Neural progenitor cell (in vitro differentiated cells): ENCODE data around the gene MPPE1. TPM values are rescaled to one million over a fixed set of nuclear protein-coding genes. Genes with fewer than 3 reads are reported as not detected.

Experiments used
- DNase-seq: peaks from one replicate; pipeline ENCODE4 v3.0.0-alpha.2; 2016; ENCODE audit warnings: low spot score
- H2AFZ ChIP-seq: fragments of 200-600 bp; sonication (generic); replicated peaks from 2 replicates; pipeline ENCODE4 v1.6.1; 2016; ENCODE audit warnings: antibody characterized with exemption
- H3F3A ChIP-seq: fragments of 200-600 bp; sonication (generic); 2 replicates; pipeline ENCODE4 v1.6.1; 2016; ENCODE audit warnings: antibody characterized with exemption, low read depth
- H3K27ac ChIP-seq: fragments of 200-600 bp; sonication (generic); 2 replicates; pipeline ENCODE4 v1.5.1; 2016; ENCODE audit warnings: mild to moderate bottlenecking
- H3K27me3 ChIP-seq: fragments of 200-600 bp; sonication (generic); 2 replicates; pipeline ENCODE4 v1.6.1; 2016; ENCODE audit warnings: mild to moderate bottlenecking, moderate library complexity
- H3K36me3 ChIP-seq: fragments of 200-600 bp; sonication (generic); 2 replicates; pipeline ENCODE4 v1.5.1; 2016
- H3K4me1 ChIP-seq: fragments of 200-600 bp; sonication (generic); 2 replicates; pipeline ENCODE4 v1.6.1; 2016; ENCODE audit warnings: mixed run types
- H3K4me2 ChIP-seq: fragments of 200-600 bp; sonication (generic); 2 replicates; pipeline ENCODE4 v1.6.1; 2016
- H3K4me3 ChIP-seq: fragments of 200-600 bp; sonication (generic); 2 replicates; pipeline ENCODE4 v1.5.1; 2016
- H3K79me2 ChIP-seq: fragments of 200-600 bp; sonication (generic); 2 replicates; pipeline ENCODE4 v1.6.1; 2016; ENCODE audit warnings: low read depth
- H3K9ac ChIP-seq: fragments of 200-600 bp; sonication (generic); 2 replicates; pipeline ENCODE4 v1.6.1; 2016
- H3K9me3 ChIP-seq: fragments of 200-600 bp; sonication (generic); 2 replicates; pipeline ENCODE4 v1.5.1; 2016; ENCODE audit warnings: low read depth
- H4K20me1 ChIP-seq: fragments of 200-600 bp; sonication (generic); 2 replicates; pipeline ENCODE4 v1.6.1; 2016; ENCODE audit warnings: low read depth
- H3K27ac Mint-ChIP-seq: 3 replicates; pipeline ENCODE4 v1.8.0; 2021; ENCODE audit warnings: mixed read lengths
- H3K27me3 Mint-ChIP-seq: 2 replicates; pipeline ENCODE4 v1.8.0; 2022; ENCODE audit warnings: low read depth, mild to moderate bottlenecking, inconsistent platforms, moderate library complexity, mixed read lengths; ENCODE audit not compliant: insufficient read depth
- H3K36me3 Mint-ChIP-seq: 3 replicates; pipeline ENCODE4 v1.8.0; 2021; ENCODE audit warnings: mixed read lengths
- H3K4me1 Mint-ChIP-seq: 3 replicates; pipeline ENCODE4 v1.8.0; 2021; ENCODE audit warnings: mixed read lengths
- H3K4me3 Mint-ChIP-seq: 3 replicates; pipeline ENCODE4 v1.8.0; 2021; ENCODE audit warnings: mild to moderate bottlenecking, moderate library complexity, mixed read lengths
- H3K9me3 Mint-ChIP-seq: 3 replicates; pipeline ENCODE4 v1.8.0; 2020; ENCODE audit warnings: mixed read lengths
- CTCF ChIP-seq: fragments of 200-600 bp; sonication (generic); IDR thresholded peaks from 2 replicates; pipeline ENCODE4 v1.5.1; 2017; ENCODE audit warnings: antibody characterized with exemption, mild to moderate bottlenecking
- EZH2 ChIP-seq: fragments of 200-600 bp; sonication (generic); IDR thresholded peaks from 2 replicates; pipeline ENCODE4 v1.6.1; 2017; ENCODE audit warnings: antibody characterized with exemption, mild to moderate bottlenecking, moderate library complexity
- EZH2phosphoT487 ChIP-seq: fragments of 200-600 bp; sonication (generic); IDR thresholded peaks from 2 replicates; pipeline ENCODE4 v1.6.1; 2017; ENCODE audit warnings: antibody characterized with exemption
- total RNA-seq: library from RNA; depleted of rRNA; stranded (reverse); fragments of >200 nt; gene quantifications from 2 replicates; pipeline ENCODE4 v1.2.3, GENCODE V29; 2015; ENCODE audit warnings: low replicate concordance

The MPPE1 gene
- total RNA-seq, 1 donor from 2014 or later: 17.3 TPM

GRCh38 chr18:11943551-11943950 is 35.4 kb upstream of the MPPE1 start:
- no peak for DNase-seq
- H3K36me3 ChIP-seq: no peaks in the 10 kb centered on the region
- H3K36me3 Mint-ChIP-seq: no peaks in the 10 kb centered on the region
- H3K9me3 ChIP-seq: no peaks in the 10 kb centered on the region
- H3K4me2 ChIP-seq: no peak overlapping the region
- H3K79me2 ChIP-seq: no peaks in the 10 kb centered on the region
- peaks cover 6% of the 10 kb centered on the region for H3F3A ChIP-seq
- no peaks in the 10 kb centered on the region for H4K20me1 ChIP-seq
- H3K27ac ChIP-seq: no peak overlapping the region
- H3K4me3 Mint-ChIP-seq: no peak overlapping the region
- H3K4me3 ChIP-seq: no peak overlapping the region
- peaks cover 18% of the 10 kb centered on the region for H3K4me1 Mint-ChIP-seq
- no peak overlapping the region for H3K27ac Mint-ChIP-seq
- H3K27me3 Mint-ChIP-seq: peaks cover 2% of the 10 kb centered on the region
- peaks cover 7% of the 10 kb centered on the region for H3K4me1 ChIP-seq
- no peaks in the 10 kb centered on the region for H3K9me3 Mint-ChIP-seq
- H3K9ac ChIP-seq: no peak overlapping the region
- TF ChIP-seq EZH2 (no peak), CTCF (no peak), EZH2phosphoT487 (no peak)
- H2AFZ ChIP-seq: no peak overlapping the region
- H3K27me3 ChIP-seq: no peaks in the 10 kb centered on the region

- Histone ChIP-seq H3K27me3 (no peaks in the 10 kb centered on the region), H2AFZ (no peak overlapping the region), H3K9me3 (no peaks in the 10 kb centered on the region), H3K4me2 (no peak overlapping the region), H3K9ac (no peak overlapping the region), H3F3A (no peaks in the 10 kb centered on the region), H3K79me2 (no peaks in the 10 kb centered on the region), H4K20me1 (no peaks in the 10 kb centered on the region), H3K4me1 (no peaks in the 10 kb centered on the region), H3K4me3 (no peak overlapping the region), H3K36me3 (no peaks in the 10 kb centered on the region), H3K27ac (no peak overlapping the region)
- Mint-ChIP-seq H3K36me3 (no peaks in the 10 kb centered on the region), H3K27ac (no peak overlapping the region), H3K4me1 (peaks cover 5% of the 10 kb centered on the region), H3K27me3 (peaks cover 3% of the 10 kb centered on the region), H3K4me3 (no peak overlapping the region), H3K9me3 (no peaks in the 10 kb centered on the region)
- no peak for TF ChIP-seq EZH2
- TF ChIP-seq CTCF: no peak
- TF ChIP-seq EZH2phosphoT487: no peak
- DNase-seq: no peak
Observed at GRCh38 chr18:11940956-11941355, 32.8 kb upstream of the MPPE1 start.

- Histone ChIP-seq H3K36me3 (no peaks in the 10 kb centered on the region), H3K79me2 (no peaks in the 10 kb centered on the region), H2AFZ (no peak overlapping the region), H3K27me3 (no peaks in the 10 kb centered on the region), H4K20me1 (no peaks in the 10 kb centered on the region), H3K4me1 (no peaks in the 10 kb centered on the region), H3K27ac (no peak overlapping the region), H3K4me3 (no peak overlapping the region), H3K9ac (no peak overlapping the region), H3F3A (no peaks in the 10 kb centered on the region), H3K9me3 (no peaks in the 10 kb centered on the region), H3K4me2 (no peak overlapping the region)
- Mint-ChIP-seq H3K36me3 (no peaks in the 10 kb centered on the region), H3K4me3 (no peak overlapping the region), H3K4me1 (no peaks in the 10 kb centered on the region), H3K9me3 (no peaks in the 10 kb centered on the region), H3K27ac (no peak overlapping the region), H3K27me3 (peaks cover 3% of the 10 kb centered on the region)
- TF ChIP-seq CTCF (peak; percentile 92), EZH2phosphoT487 (no peak)
- peak; percentile 74 for DNase-seq
Observed at GRCh38 chr18:11937874-11938478, 29.9 kb upstream of the MPPE1 start.
